ENCODE results near the gene MBNL2. TPM values are rescaled to one million over a fixed set of nuclear protein-coding genes. Genes with fewer than 3 reads are reported as not detected.

Gene MBNL2
- total and polyA plus RNA-seq, 2 of the 13 experiments (the other 11 are each of a cell fraction or from before 2014, with no cell fraction given), result 30.8 to 59.0 TPM

GRCh38 chr13:97441368-97441767, 219.2 kb downstream of the MBNL2 start:
- no peak overlapping the region for H3K4me2 ChIP-seq (ENCODE audit: low read depth, low read length)
- H3K27ac ChIP-seq (ENCODE audit: extremely low read length, insufficient read depth, low read length), result no peak overlapping the region
- no peaks in the 10 kb centered on the region for H3K27me3 ChIP-seq (ENCODE audit: control insufficient read depth in 1 of 2, insufficient read depth in 2 of 2, low read length in 2 of 2)
- H3K9me3 ChIP-seq (ENCODE audit: low read length), result no peaks in the 10 kb centered on the region
- TF ChIP-seq ZSCAN29 (CRISPR knock-in tag; conservative IDR thresholded peaks at IDR 0.05) (no peak), FOXC1 (CRISPR knock-in tag; IDR thresholded peaks at IDR 0.05; ENCODE audit: borderline replicate concordance) (no peak), ZNF558 (CRISPR knock-in tag; IDR thresholded peaks at IDR 0.05; ENCODE audit: borderline replicate concordance) (no peak), HMGA1 (CRISPR knock-in tag; conservative IDR thresholded peaks at IDR 0.05) (no peak), NR2F1 (CRISPR knock-in tag; IDR thresholded peaks at IDR 0.05) (no peak), ZNF260 (CRISPR knock-in tag; IDR thresholded peaks at IDR 0.05; ENCODE audit: borderline replicate concordance, low read depth) (no peak), MLXIP (CRISPR knock-in tag; IDR thresholded peaks at IDR 0.05; ENCODE audit: borderline replicate concordance) (no peak), PTBP1 (IDR thresholded peaks at IDR 0.05; ENCODE audit: low read depth, low read length, poor library complexity, severe bottlenecking) (no peak), RAD21 (CRISPR knock-in tag; IDR thresholded peaks at IDR 0.05) (no peak), SMYD3 (CRISPR knock-in tag; IDR thresholded peaks at IDR 0.05) (no peak), ZBTB7B (CRISPR knock-in tag; IDR thresholded peaks at IDR 0.05) (no peak), NFATC3 (CRISPR knock-in tag; IDR thresholded peaks at IDR 0.05) (no peak), GATA4 (IDR thresholded peaks at IDR 0.05; ENCODE audit: borderline replicate concordance, low read depth) (no peak)
- H3K36me3 ChIP-seq (replicated peaks in 1 of 2; ENCODE audit: control insufficient read depth in 1 of 2, insufficient read depth in 2 of 2, low read length in 2 of 2), result peaks cover 0 to 7% of the 10 kb centered on the region in 2 experiments; a peak in 3 of 5 replicates
- POLR2A ChIA-PET, result no interaction called here
- no peak for FAIRE-seq
- H3K4me3 ChIP-seq (replicated peaks in 1 of 3; ENCODE audit: insufficient read depth in 1 of 3, low read depth in 2 of 3, low read length in 3 of 3), result no peak overlapping the region
- no peak overlapping the region for H2AFZ ChIP-seq (ENCODE audit: low read length)
- H3K79me2 ChIP-seq (ENCODE audit: insufficient read depth, low read length), result peaks cover 14% of the 10 kb centered on the region
- intact Hi-C loops (cut with micrococcal nuclease; ENCODE audit: unreplicated experiment), result no loop called here
- BruUV-seq (replicated peaks), result no TSS peak
- no peak for ATAC-seq
- DNase-seq (ENCODE audit: low spot score), result no peak
- no peaks in the 10 kb centered on the region for H4K20me1 ChIP-seq (ENCODE audit: insufficient read depth, low read length)
- CTCF ChIA-PET (ENCODE audit: low intra/inter-chr PET ratio, low total read pairs), result no interaction called here
- in situ Hi-C loops (cut with HindIII; ENCODE audit: extremely low pct_ligation_motif_present, low pct_unique_long_range_greater_than_20kb), result no loop called here
- peaks cover 33% of the 10 kb centered on the region for H3K4me1 ChIP-seq (ENCODE audit: insufficient read depth, low read length)
- H3K9ac ChIP-seq (ENCODE audit: insufficient read depth, low read depth, low read length), result no peak overlapping the region

Small RNAs within 50 kb of the gene (small RNA-seq; reads per million reads assigned to genes)
- gene AL442067.1 (ENCODE audit: insufficient read depth in 2 of 3, insufficient read length in 3 of 3, low read depth in 2 of 3, low replicate concordance in 1 of 3) (0 reads per million in 3 experiments), gene RNA5SP37 (ENCODE audit: insufficient read depth in 2 of 3, insufficient read length in 3 of 3, low read depth in 2 of 3, low replicate concordance in 1 of 3) (0 reads per million in 3 experiments)

Other genes with a start within 250 kb of the MBNL2 start
- not detected in 2 replicates for gene OXGR1, start 227.9 kb upstream of the MBNL2 start, total RNA-seq (2016; rRNA removed; fragmentation: Illumina TruSeq; extraction: Trizol)
- not detected in 2 replicates for gene OXGR1, start 227.9 kb upstream of the MBNL2 start, polyA plus RNA-seq (2011; rRNA removed)
- gene RAP2A, start 211.8 kb downstream of the MBNL2 start, total RNA-seq (2016; rRNA removed; fragmentation: Illumina TruSeq; extraction: Trizol), result 23.1 and 31.2 TPM in 2 replicates
- gene RAP2A, start 211.8 kb downstream of the MBNL2 start, polyA plus RNA-seq (2011; rRNA removed), result 9.9 and 10.3 TPM in 2 replicates